HepG2 (cell line): ENCODE data around the gene PCDHGB3.

Experiments used
- BHLHE40 ChIP-seq: IDR thresholded peaks from 2 replicates; pipeline ENCODE4 v1.6.1; 2011; ENCODE audit warnings: low read length, improper control_type of control experiment
- RCOR2 ChIP-seq: IDR thresholded peaks from 2 replicates; pipeline ENCODE4 v1.6.1; 2016; ENCODE audit warnings: missing biosample characterization, missing genetic modification reagents
- TCF12 ChIP-seq, 2 experiments: fragments of 450-650 bp in 1 of 2; sonication (generic) in 1 of 2; formaldehyde crosslinking in 1 of 2; IDR thresholded peaks; 2 replicates each; pipeline versions ENCODE4 v1.6.1 to v1.8.0; 2017 to 2022; ENCODE audit warnings: antibody characterized with exemption in 1 of 2, mild to moderate bottlenecking in 1 of 2, missing genetic modification reagents in 1 of 2, moderate library complexity in 1 of 2
- ZBTB21 ChIP-seq: sonication (generic); formaldehyde crosslinking; IDR thresholded peaks from 2 replicates; pipeline ENCODE4 v1.4.0; 2020; ENCODE audit warnings: missing genetic modification reagents
- ZNF274 ChIP-seq: sonication (generic); formaldehyde crosslinking; IDR thresholded peaks from 2 replicates; pipeline ENCODE4 v1.5.1; 2020; ENCODE audit warnings: mild to moderate bottlenecking, missing genetic modification reagents
- ZNF567 ChIP-seq: sonication (generic); formaldehyde crosslinking; IDR thresholded peaks from 2 replicates; pipeline ENCODE4 v1.8.1; 2023; ENCODE audit warnings: mild to moderate bottlenecking, missing genetic modification reagents, borderline replicate concordance
- TF ChIP-seq, protein P1 (sequence below): sonication (generic); formaldehyde crosslinking; IDR thresholded peaks from 2 replicates; pipeline ENCODE4 v1.5.0; 2020; ENCODE audit warnings: mild to moderate bottlenecking, missing genetic modification reagents, moderate library complexity

DNA sequence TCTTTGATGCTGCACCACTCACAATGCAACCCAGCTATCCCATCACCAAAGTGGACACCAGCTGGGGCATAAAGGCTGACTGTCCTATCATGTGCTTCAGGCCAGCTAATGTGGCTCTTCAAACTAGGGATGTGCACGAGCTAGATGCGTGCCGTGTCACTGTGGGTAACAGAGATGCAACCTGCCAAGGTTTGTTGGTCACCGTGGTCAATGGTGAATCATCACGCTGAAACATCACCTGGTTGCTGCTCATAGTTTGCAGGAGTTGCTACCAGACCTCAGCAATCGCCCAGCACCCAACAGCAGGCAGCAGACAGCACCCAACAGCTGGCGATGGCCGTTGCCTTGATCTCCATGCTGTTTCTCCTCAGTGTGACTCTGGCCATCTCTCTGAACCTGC, 41.8 kb upstream of the PCDHGB3 start:
- no peak for TF ChIP-seq TCF12 (IDR thresholded peaks at IDR 0.05)
- no peak for TF ChIP-seq TCF12 (CRISPR knock-in tag; IDR thresholded peaks at IDR 0.05)
- no peak for TF ChIP-seq ZNF567 (CRISPR knock-in tag)
- TF ChIP-seq ZNF274 = no peak
- no peak for TF ChIP-seq BHLHE40
- no peak for TF ChIP-seq ZBTB21
- TF ChIP-seq, protein P1, sequence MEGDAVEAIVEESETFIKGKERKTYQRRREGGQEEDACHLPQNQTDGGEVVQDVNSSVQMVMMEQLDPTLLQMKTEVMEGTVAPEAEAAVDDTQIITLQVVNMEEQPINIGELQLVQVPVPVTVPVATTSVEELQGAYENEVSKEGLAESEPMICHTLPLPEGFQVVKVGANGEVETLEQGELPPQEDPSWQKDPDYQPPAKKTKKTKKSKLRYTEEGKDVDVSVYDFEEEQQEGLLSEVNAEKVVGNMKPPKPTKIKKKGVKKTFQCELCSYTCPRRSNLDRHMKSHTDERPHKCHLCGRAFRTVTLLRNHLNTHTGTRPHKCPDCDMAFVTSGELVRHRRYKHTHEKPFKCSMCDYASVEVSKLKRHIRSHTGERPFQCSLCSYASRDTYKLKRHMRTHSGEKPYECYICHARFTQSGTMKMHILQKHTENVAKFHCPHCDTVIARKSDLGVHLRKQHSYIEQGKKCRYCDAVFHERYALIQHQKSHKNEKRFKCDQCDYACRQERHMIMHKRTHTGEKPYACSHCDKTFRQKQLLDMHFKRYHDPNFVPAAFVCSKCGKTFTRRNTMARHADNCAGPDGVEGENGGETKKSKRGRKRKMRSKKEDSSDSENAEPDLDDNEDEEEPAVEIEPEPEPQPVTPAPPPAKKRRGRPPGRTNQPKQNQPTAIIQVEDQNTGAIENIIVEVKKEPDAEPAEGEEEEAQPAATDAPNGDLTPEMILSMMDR (CRISPR knock-in tag) = no peak
- no peak for TF ChIP-seq RCOR2 (CRISPR knock-in tag)
